K562 (cell line): ENCODE data around the gene ATRIP. TPM values are rescaled to one million over a fixed set of nuclear protein-coding genes. Genes with fewer than 3 reads are reported as not detected.

Experiments used
- CXXC5 ChIP-seq: fragments of 250-450 bp; sonication (Bioruptor Pico); IDR thresholded peaks from 2 replicates; pipeline ENCODE4 v1.8.0; 2022; ENCODE audit warnings: inconsistent platforms, mild to moderate bottlenecking, moderate library complexity
- DIDO1 ChIP-seq: fragments of 450-650 bp; IDR thresholded peaks from 2 replicates; pipeline ENCODE4 v1.6.1; 2016; ENCODE audit warnings: low read depth, missing biosample characterization, missing genetic modification characterization
- MCM3 ChIP-seq: fragments of 450-650 bp; IDR thresholded peaks from 2 replicates; pipeline ENCODE4 v1.6.1; 2016
- OTX1 ChIP-seq: fragments of 450-650 bp; formaldehyde crosslinking; IDR thresholded peaks from 2 replicates; pipeline ENCODE4 v1.4.0; 2022; ENCODE audit warnings: mild to moderate bottlenecking
- PHF20 ChIP-seq: fragments of 450-650 bp; IDR thresholded peaks from 2 replicates; pipeline ENCODE4 v1.6.1; 2018; ENCODE audit not compliant: partially characterized antibody
- TAF9B ChIP-seq: fragments of 450-650 bp; IDR thresholded peaks from 2 replicates; pipeline ENCODE4 v1.6.1; 2018; ENCODE audit warnings: mild to moderate bottlenecking; ENCODE audit not compliant: partially characterized antibody
- polyA plus RNA-seq, 8 experiments: library from polyadenylated mRNA; depleted of rRNA in 4 of 8; stranded (reverse) in 5 of 8; unstranded in 3 of 8; fragments of >200 nt; fragmentation: Nextera tagmentation in 2 of 8; fragmentation: Illumina TruSeq in 1 of 8; extraction: Ambion mirVana in 2 of 8; extraction: Trizol in 1 of 8; gene quantifications; 2 replicates each; pipeline versions ENCODE4 v1.2.1 to v1.2.3, GENCODE V29; 2011 to 2014; ENCODE audit warnings: inconsistent platforms in 1 of 8, missing spikeins in 1 of 8
- total RNA-seq, 7 experiments: library from RNA; depleted of rRNA in 6 of 7; stranded (reverse); fragments of >200 nt in 6 of 7; fragmentation: Illumina TruSeq in 2 of 7; extraction: Trizol in 2 of 7; gene quantifications; 2 replicates each; pipeline versions ENCODE4 v1.2.1 to v1.2.3, GENCODE V29; 2011 to 2021; ENCODE audit warnings: low replicate concordance in 1 of 7
- TF ChIP-seq, protein P1 (sequence below): fragments of 200-600 bp; sonication (generic); IDR thresholded peaks from one replicate; pipeline ENCODE4 v1.6.1; 2012; ENCODE audit warnings: mild to moderate bottlenecking, low read depth, low read length, inconsistent platforms
- TF ChIP-seq, protein P2 (sequence below): fragments of 250-450 bp; sonication (Bioruptor Pico); IDR thresholded peaks from 2 replicates; pipeline ENCODE4 v1.5.0; 2020; ENCODE audit warnings: mild to moderate bottlenecking, borderline replicate concordance
- TF ChIP-seq, protein P3 (sequence below): IDR thresholded peaks from 2 replicates; pipeline ENCODE4 v1.6.1; 2014; ENCODE audit warnings: antibody characterized with exemption
- TF ChIP-seq, protein P4 (sequence below): sonication (generic); formaldehyde crosslinking; IDR thresholded peaks from 2 replicates; pipeline ENCODE4 v1.8.0; 2022; ENCODE audit warnings: mild to moderate bottlenecking, missing genetic modification reagents

Gene ATRIP
- total and polyA plus RNA-seq, 9 of the 15 experiments (the other 6 are each of a cell fraction or from before 2014, with no cell fraction given): 1.7 to 15.7 (median 10.5) TPM

DNA sequence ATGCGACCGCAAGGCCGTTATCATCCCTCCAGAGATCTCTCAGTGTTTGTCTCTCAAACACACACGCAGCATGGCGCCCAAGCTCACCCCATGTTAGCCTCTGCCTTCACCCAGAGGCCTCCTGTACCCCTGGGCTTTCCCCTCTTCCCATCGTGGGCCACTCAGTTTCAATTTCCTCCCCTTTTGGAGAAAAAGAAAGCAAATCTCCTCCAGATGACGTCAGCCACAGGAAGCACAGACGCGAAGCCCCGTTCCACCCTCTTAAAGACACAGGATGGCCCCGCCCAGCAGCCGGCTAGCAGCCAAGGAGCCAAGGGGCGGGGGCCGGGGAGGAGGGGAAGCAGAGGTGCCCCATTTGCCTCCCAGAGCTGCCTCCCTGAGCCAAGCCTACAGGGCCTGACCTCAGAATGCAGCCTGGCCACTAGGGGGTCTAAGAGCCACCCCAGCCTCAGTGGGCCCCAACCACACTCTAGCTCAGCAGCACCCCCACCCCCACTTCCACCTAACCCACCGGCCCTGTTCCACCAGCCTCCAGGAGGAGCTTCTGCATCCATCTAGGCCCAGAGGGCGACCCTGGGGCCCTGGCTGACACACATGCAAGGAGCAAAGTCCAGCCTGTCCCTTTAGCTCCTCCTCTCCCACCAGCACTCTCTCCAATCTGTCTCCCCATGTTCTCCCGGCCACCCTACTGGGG, 26.5 kb downstream of the ATRIP start (continued):
- TF ChIP-seq, protein P1, sequence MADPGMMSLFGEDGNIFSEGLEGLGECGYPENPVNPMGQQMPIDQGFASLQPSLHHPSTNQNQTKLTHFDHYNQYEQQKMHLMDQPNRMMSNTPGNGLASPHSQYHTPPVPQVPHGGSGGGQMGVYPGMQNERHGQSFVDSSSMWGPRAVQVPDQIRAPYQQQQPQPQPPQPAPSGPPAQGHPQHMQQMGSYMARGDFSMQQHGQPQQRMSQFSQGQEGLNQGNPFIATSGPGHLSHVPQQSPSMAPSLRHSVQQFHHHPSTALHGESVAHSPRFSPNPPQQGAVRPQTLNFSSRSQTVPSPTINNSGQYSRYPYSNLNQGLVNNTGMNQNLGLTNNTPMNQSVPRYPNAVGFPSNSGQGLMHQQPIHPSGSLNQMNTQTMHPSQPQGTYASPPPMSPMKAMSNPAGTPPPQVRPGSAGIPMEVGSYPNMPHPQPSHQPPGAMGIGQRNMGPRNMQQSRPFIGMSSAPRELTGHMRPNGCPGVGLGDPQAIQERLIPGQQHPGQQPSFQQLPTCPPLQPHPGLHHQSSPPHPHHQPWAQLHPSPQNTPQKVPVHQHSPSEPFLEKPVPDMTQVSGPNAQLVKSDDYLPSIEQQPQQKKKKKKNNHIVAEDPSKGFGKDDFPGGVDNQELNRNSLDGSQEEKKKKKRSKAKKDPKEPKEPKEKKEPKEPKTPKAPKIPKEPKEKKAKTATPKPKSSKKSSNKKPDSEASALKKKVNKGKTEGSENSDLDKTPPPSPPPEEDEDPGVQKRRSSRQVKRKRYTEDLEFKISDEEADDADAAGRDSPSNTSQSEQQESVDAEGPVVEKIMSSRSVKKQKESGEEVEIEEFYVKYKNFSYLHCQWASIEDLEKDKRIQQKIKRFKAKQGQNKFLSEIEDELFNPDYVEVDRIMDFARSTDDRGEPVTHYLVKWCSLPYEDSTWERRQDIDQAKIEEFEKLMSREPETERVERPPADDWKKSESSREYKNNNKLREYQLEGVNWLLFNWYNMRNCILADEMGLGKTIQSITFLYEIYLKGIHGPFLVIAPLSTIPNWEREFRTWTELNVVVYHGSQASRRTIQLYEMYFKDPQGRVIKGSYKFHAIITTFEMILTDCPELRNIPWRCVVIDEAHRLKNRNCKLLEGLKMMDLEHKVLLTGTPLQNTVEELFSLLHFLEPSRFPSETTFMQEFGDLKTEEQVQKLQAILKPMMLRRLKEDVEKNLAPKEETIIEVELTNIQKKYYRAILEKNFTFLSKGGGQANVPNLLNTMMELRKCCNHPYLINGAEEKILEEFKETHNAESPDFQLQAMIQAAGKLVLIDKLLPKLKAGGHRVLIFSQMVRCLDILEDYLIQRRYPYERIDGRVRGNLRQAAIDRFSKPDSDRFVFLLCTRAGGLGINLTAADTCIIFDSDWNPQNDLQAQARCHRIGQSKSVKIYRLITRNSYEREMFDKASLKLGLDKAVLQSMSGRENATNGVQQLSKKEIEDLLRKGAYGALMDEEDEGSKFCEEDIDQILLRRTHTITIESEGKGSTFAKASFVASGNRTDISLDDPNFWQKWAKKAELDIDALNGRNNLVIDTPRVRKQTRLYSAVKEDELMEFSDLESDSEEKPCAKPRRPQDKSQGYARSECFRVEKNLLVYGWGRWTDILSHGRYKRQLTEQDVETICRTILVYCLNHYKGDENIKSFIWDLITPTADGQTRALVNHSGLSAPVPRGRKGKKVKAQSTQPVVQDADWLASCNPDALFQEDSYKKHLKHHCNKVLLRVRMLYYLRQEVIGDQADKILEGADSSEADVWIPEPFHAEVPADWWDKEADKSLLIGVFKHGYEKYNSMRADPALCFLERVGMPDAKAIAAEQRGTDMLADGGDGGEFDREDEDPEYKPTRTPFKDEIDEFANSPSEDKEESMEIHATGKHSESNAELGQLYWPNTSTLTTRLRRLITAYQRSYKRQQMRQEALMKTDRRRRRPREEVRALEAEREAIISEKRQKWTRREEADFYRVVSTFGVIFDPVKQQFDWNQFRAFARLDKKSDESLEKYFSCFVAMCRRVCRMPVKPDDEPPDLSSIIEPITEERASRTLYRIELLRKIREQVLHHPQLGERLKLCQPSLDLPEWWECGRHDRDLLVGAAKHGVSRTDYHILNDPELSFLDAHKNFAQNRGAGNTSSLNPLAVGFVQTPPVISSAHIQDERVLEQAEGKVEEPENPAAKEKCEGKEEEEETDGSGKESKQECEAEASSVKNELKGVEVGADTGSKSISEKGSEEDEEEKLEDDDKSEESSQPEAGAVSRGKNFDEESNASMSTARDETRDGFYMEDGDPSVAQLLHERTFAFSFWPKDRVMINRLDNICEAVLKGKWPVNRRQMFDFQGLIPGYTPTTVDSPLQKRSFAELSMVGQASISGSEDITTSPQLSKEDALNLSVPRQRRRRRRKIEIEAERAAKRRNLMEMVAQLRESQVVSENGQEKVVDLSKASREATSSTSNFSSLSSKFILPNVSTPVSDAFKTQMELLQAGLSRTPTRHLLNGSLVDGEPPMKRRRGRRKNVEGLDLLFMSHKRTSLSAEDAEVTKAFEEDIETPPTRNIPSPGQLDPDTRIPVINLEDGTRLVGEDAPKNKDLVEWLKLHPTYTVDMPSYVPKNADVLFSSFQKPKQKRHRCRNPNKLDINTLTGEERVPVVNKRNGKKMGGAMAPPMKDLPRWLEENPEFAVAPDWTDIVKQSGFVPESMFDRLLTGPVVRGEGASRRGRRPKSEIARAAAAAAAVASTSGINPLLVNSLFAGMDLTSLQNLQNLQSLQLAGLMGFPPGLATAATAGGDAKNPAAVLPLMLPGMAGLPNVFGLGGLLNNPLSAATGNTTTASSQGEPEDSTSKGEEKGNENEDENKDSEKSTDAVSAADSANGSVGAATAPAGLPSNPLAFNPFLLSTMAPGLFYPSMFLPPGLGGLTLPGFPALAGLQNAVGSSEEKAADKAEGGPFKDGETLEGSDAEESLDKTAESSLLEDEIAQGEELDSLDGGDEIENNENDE: no peak
- TF ChIP-seq, protein P2, sequence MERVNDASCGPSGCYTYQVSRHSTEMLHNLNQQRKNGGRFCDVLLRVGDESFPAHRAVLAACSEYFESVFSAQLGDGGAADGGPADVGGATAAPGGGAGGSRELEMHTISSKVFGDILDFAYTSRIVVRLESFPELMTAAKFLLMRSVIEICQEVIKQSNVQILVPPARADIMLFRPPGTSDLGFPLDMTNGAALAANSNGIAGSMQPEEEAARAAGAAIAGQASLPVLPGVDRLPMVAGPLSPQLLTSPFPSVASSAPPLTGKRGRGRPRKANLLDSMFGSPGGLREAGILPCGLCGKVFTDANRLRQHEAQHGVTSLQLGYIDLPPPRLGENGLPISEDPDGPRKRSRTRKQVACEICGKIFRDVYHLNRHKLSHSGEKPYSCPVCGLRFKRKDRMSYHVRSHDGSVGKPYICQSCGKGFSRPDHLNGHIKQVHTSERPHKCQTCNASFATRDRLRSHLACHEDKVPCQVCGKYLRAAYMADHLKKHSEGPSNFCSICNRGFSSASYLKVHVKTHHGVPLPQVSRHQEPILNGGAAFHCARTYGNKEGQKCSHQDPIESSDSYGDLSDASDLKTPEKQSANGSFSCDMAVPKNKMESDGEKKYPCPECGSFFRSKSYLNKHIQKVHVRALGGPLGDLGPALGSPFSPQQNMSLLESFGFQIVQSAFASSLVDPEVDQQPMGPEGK: no peak
- TF ChIP-seq, protein P3, sequence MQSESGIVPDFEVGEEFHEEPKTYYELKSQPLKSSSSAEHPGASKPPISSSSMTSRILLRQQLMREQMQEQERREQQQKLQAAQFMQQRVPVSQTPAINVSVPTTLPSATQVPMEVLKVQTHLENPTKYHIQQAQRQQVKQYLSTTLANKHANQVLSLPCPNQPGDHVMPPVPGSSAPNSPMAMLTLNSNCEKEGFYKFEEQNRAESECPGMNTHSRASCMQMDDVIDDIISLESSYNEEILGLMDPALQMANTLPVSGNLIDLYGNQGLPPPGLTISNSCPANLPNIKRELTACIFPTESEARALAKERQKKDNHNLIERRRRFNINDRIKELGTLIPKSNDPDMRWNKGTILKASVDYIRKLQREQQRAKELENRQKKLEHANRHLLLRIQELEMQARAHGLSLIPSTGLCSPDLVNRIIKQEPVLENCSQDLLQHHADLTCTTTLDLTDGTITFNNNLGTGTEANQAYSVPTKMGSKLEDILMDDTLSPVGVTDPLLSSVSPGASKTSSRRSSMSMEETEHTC: no peak
- TF ChIP-seq MCM3 (no peak), TAF9B (peak; percentile 49), DIDO1 (tag) (0 out of 2 replicates have a peak, but pooled peaks have one; percentile 34), OTX1 (CRISPR knock-in tag) (peak; percentile 71; the same call in 1 of the 2 replicates), CXXC5 (CRISPR knock-in tag) (peak; percentile 52; the same call in 1 of the 2 replicates), PHF20 (peak; percentile 24)
- TF ChIP-seq, protein P4, sequence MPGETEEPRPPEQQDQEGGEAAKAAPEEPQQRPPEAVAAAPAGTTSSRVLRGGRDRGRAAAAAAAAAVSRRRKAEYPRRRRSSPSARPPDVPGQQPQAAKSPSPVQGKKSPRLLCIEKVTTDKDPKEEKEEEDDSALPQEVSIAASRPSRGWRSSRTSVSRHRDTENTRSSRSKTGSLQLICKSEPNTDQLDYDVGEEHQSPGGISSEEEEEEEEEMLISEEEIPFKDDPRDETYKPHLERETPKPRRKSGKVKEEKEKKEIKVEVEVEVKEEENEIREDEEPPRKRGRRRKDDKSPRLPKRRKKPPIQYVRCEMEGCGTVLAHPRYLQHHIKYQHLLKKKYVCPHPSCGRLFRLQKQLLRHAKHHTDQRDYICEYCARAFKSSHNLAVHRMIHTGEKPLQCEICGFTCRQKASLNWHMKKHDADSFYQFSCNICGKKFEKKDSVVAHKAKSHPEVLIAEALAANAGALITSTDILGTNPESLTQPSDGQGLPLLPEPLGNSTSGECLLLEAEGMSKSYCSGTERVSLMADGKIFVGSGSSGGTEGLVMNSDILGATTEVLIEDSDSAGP (CRISPR knock-in tag): peak; percentile 87
